ENCODE data around the gene STARD3.

DNA sequence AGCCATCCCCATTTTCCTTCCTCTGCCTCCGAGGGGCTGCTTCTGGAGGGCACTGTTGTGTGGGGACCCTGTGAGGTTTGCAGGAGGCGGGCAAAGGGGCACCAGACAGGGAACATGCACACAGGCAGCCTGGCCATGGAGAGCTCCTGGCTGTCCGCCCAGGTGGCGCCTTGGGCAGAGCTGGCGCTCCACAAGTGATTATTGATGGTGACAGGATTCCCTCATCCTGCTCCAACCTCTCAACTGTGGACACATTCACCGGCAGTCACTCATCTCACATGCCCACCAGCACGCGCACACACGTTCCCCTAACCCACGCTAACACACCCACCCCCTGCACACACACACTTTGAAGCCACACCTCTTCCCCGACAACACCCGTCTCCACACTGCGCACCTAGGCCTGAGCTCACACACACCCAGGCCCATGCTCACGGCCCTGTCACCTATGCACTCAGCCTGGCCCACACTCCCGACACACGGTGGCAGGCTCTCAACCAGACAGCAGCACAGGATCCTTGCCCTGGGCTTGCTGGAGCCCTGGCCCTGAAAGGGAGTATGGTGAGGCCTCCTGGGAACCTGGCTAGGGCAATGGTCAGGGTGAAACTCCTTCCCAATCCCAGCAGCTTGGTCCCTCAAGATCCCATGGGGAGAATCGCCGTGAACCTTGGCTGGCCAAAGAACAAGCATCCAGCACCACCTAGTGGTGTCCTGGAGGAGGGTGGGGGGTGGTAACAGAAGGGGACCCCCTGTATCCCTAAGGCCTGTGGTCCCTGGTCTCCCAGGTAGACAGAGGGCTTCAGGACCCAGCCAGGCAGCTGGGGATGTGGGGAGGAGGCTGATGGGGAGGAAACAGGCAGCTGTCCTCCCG is 34.9 kb downstream of the STARD3 start:
- TF ChIP-seq, protein P1, sequence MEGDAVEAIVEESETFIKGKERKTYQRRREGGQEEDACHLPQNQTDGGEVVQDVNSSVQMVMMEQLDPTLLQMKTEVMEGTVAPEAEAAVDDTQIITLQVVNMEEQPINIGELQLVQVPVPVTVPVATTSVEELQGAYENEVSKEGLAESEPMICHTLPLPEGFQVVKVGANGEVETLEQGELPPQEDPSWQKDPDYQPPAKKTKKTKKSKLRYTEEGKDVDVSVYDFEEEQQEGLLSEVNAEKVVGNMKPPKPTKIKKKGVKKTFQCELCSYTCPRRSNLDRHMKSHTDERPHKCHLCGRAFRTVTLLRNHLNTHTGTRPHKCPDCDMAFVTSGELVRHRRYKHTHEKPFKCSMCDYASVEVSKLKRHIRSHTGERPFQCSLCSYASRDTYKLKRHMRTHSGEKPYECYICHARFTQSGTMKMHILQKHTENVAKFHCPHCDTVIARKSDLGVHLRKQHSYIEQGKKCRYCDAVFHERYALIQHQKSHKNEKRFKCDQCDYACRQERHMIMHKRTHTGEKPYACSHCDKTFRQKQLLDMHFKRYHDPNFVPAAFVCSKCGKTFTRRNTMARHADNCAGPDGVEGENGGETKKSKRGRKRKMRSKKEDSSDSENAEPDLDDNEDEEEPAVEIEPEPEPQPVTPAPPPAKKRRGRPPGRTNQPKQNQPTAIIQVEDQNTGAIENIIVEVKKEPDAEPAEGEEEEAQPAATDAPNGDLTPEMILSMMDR (IDR thresholded peaks at IDR 0.05), result peak; percentile 35 to 44 (median 41)
- TF ChIP-seq POLR2A (IDR thresholded peaks at IDR 0.05; ENCODE audit: low read depth) (no peak), POLR2AphosphoS5 (IDR thresholded peaks at IDR 0.05) (no peak)

Measured in esophagus muscularis mucosa (tissue), 3 donors.